GM12878 (cell line): ENCODE results near the gene PCDHGC4. TPM values are rescaled to one million over a fixed set of nuclear protein-coding genes. Genes with fewer than 3 reads are reported as not detected.

ENCODE experiments used
- BCL3 ChIP-seq: IDR thresholded peaks from 2 replicates; pipeline ENCODE4 v1.6.1; 2011; ENCODE audit warnings: borderline replicate concordance, low read depth, mild to moderate bottlenecking, moderate library complexity, low read length; ENCODE audit not compliant: insufficient read depth, poor library complexity, severe bottlenecking
- CBX5 ChIP-seq: sonication (generic); IDR thresholded peaks from 2 replicates; pipeline ENCODE4 v1.6.1; 2016; ENCODE audit warnings: low read depth, moderate library complexity, mild to moderate bottlenecking, inconsistent platforms
- CTCF ChIP-seq, 3 experiments: IDR thresholded peaks in 2 of 3; conservative IDR thresholded peaks in 1 of 3; 2 replicates each; pipeline ENCODE4 v1.5.1; 2011; ENCODE audit warnings: low read depth in 3 of 3, low read length in 3 of 3, mild to moderate bottlenecking in 3 of 3, control low read depth in 2 of 3, moderate library complexity in 2 of 3, inconsistent platforms in 1 of 3, mixed read lengths in 1 of 3; ENCODE audit not compliant: control insufficient read depth in 2 of 3, insufficient read depth in 1 of 3; ENCODE audit errors: extremely low read depth in 1 of 3
- EED ChIP-seq: sonication (generic); IDR thresholded peaks from 2 replicates; pipeline ENCODE4 v1.6.1; 2016; ENCODE audit warnings: antibody characterized with exemption, low read depth
- HCFC1 ChIP-seq: fragments of 150-350 bp; IDR thresholded peaks from 2 replicates; pipeline ENCODE4 v1.6.1; 2014; ENCODE audit warnings: low read length
- HDAC2 ChIP-seq: fragments of 200-600 bp; sonication (generic); IDR thresholded peaks from 2 replicates; pipeline ENCODE4 v1.6.1; 2017
- JUND ChIP-seq: IDR thresholded peaks from 2 replicates; pipeline ENCODE4 v1.6.1; 2012; ENCODE audit warnings: low read depth, mild to moderate bottlenecking, low read length, improper control_type of control experiment, moderate library complexity
- LARP7 ChIP-seq: fragments of 450-650 bp; IDR thresholded peaks from 2 replicates; pipeline ENCODE4 v1.6.1; 2017; ENCODE audit warnings: mild to moderate bottlenecking
- MEF2A ChIP-seq: IDR thresholded peaks from 2 replicates; pipeline ENCODE4 v1.6.1; 2011; ENCODE audit warnings: low read depth, mild to moderate bottlenecking, low read length, moderate library complexity; ENCODE audit not compliant: insufficient read depth
- NFYA ChIP-seq: IDR thresholded peaks from 2 replicates; pipeline ENCODE4 v1.6.1; 2011; ENCODE audit warnings: low read depth, mild to moderate bottlenecking, low read length, improper control_type of control experiment, borderline replicate concordance
- NR2C2 ChIP-seq: IDR thresholded peaks from 2 replicates; pipeline ENCODE4 v1.6.1; 2011; ENCODE audit warnings: borderline replicate concordance, low read depth; ENCODE audit not compliant: control insufficient read depth, insufficient read length
- RAD21 ChIP-seq: IDR thresholded peaks from 2 replicates; pipeline ENCODE4 v1.6.1; 2011; ENCODE audit warnings: mild to moderate bottlenecking, low read depth, low read length, moderate library complexity; ENCODE audit not compliant: insufficient read depth
- SP1 ChIP-seq: IDR thresholded peaks from one replicate; pipeline ENCODE4 v1.6.1; 2011; ENCODE audit warnings: low read depth, low read length
- TAF1 ChIP-seq: IDR thresholded peaks from 2 replicates; pipeline ENCODE4 v1.6.1; 2011; ENCODE audit warnings: mild to moderate bottlenecking, low read depth, low read length, borderline replicate concordance
- TARDBP ChIP-seq: IDR thresholded peaks from 2 replicates; pipeline ENCODE4 v1.6.1; 2016; ENCODE audit warnings: borderline replicate concordance
- WRNIP1 ChIP-seq: IDR thresholded peaks from 2 replicates; pipeline ENCODE4 v1.6.1; 2011; ENCODE audit warnings: low read depth, low read length, improper control_type of control experiment, borderline replicate concordance
- YY1 ChIP-seq: IDR thresholded peaks from 2 replicates; pipeline ENCODE4 v1.6.1; 2011; ENCODE audit warnings: low read depth, mild to moderate bottlenecking, low read length
- polyA plus RNA-seq, 11 experiments: library from polyadenylated mRNA; depleted of rRNA in 4 of 11; unstranded in 6 of 11; stranded (reverse) in 5 of 11; fragments of >200 nt; fragmentation: Nextera tagmentation in 4 of 11; fragmentation: Illumina TruSeq in 1 of 11; extraction: Ambion mirVana in 4 of 11; extraction: Trizol in 1 of 11; gene quantifications; 1 replicate in 1 of 11; 2 replicates in 10 of 11; pipeline versions ENCODE4 v1.2.1 to v1.2.3, GENCODE V29; 2011 to 2016; ENCODE audit warnings: inconsistent platforms in 2 of 11, missing spikeins in 2 of 11, low read depth in 1 of 11
- total RNA-seq, 4 experiments: library from RNA; depleted of rRNA in 3 of 4; stranded (reverse); fragments of >200 nt in 3 of 4; fragmentation: Illumina TruSeq in 1 of 4; extraction: Trizol in 1 of 4; gene quantifications; 2 replicates each; pipeline versions ENCODE4 v1.2.1 to v1.2.3, GENCODE V29; 2013 to 2021

The PCDHGC4 gene
- total and polyA plus RNA-seq, 10 of the 15 experiments (the other 5 are each of a cell fraction or from before 2014, with no cell fraction given): 0.04 to 1.2 (median 0.52) TPM

GRCh38 chr5:141512390-141512910, 27.6 kb downstream of the PCDHGC4 start (continued):
- TF ChIP-seq BCL3: peak; percentile 46
- TF ChIP-seq WRNIP1: no peak
- TF ChIP-seq MEF2A: no peak
- no peak for TF ChIP-seq TARDBP
- TF ChIP-seq NR2C2: no peak
- peak; percentile 59 for TF ChIP-seq YY1
- TF ChIP-seq LARP7: no peak
- peak; percentile 4 for TF ChIP-seq SP1
- TF ChIP-seq EED: no peak
- TF ChIP-seq NFYA: no peak
- no peak for TF ChIP-seq TAF1
- no peak for TF ChIP-seq HCFC1
- no peak for TF ChIP-seq CBX5
- TF ChIP-seq RAD21: peak; percentile 69
- peak; percentile 81 to 94 (median 89) for TF ChIP-seq CTCF (IDR thresholded peaks at IDR 0.05 in 2 of 3, conservative IDR thresholded peaks at IDR 0.05 in 1 of 3; ENCODE audit: control insufficient read depth in 2 of 3, extremely low read depth in 1 of 3, insufficient read depth in 1 of 3, low read depth in 3 of 3, low read length in 3 of 3)
- no peak for TF ChIP-seq HDAC2
- no peak for TF ChIP-seq JUND
